Endothelial cell of umbilical vein (primary cell): ENCODE data around the gene SRPK2. TPM values are rescaled to one million over a fixed set of nuclear protein-coding genes. Genes with fewer than 3 reads are reported as not detected.
A peak's percentile ranks its signal among the peaks of the same experiment; 100 is the strongest.

Experiments
- BruUV-seq: library from RNA; stranded (reverse); fragments of 400-500 nt; replicated peaks from 2 replicates; lab custom pipeline; 2021; lab: Mats Ljungman, UMichigan
- CTCF ChIA-PET: fragments of 300-600, 350-600 bp; sonication (Branson Sonifier 250); formaldehyde crosslinking; loops from one replicate; lab custom pipeline; 2021; ENCODE audit warnings: antibody characterized with exemption, inconsistent platforms; lab: Charles Lee
- POLR2A ChIA-PET: fragments of 300-600, 350-600 bp; sonication (Branson Sonifier 250); formaldehyde crosslinking; loops from one replicate; lab custom pipeline; 2021; ENCODE audit warnings: antibody characterized with exemption, inconsistent platforms; lab: Charles Lee
- DNase-seq: peaks from one replicate; pipeline ENCODE4 v3.0.0-alpha.2; 2011; ENCODE audit warnings: low read depth, low spot score
- FAIRE-seq: peaks from 2 replicates; lab custom pipeline; 2011; peaks lifted over from hg19 to GRCh38; lab: Jason Lieb, UNC
- H2AFZ ChIP-seq: 2 replicates; pipeline ENCODE4 v1.6.0; 2012; ENCODE audit warnings: low read depth, low read length, control low read depth, inconsistent platforms
- H3K27ac ChIP-seq: 2 replicates; pipeline ENCODE4 v1.5.1; 2011; ENCODE audit warnings: low read depth, mild to moderate bottlenecking, control low read depth, low read length, moderate library complexity; ENCODE audit not compliant: insufficient read depth
- H3K27me3 ChIP-seq, 2 experiments: 2 replicates each; pipeline versions ENCODE4 v1.6.0 to v1.6.1; 2011; ENCODE audit warnings: low read length in 2 of 2, mixed read lengths in 1 of 2; ENCODE audit not compliant: control insufficient read depth in 2 of 2, insufficient read depth in 2 of 2
- H3K36me3 ChIP-seq, 2 experiments: 2 replicates in 1 of 2; 3 replicates in 1 of 2; pipeline ENCODE4 v1.5.1; 2011; ENCODE audit warnings: low read length in 2 of 2, mild to moderate bottlenecking in 1 of 2, moderate library complexity in 1 of 2; ENCODE audit not compliant: control insufficient read depth in 2 of 2, insufficient read depth in 2 of 2; ENCODE audit errors: extremely low read depth in 1 of 2
- H3K4me1 ChIP-seq: 3 replicates; pipeline ENCODE4 v1.5.1; 2011; ENCODE audit warnings: mild to moderate bottlenecking, low read length; ENCODE audit not compliant: control insufficient read depth, insufficient read depth; ENCODE audit errors: extremely low read depth
- H3K4me2 ChIP-seq: 2 replicates; pipeline ENCODE4 v1.6.1; 2011; ENCODE audit warnings: low read length, control low read depth, mixed read lengths; ENCODE audit not compliant: insufficient read depth
- H3K4me3 ChIP-seq, 3 experiments: fragments of 200-600 bp in 1 of 3; sonication (generic), shearing (Covaris generic) in 1 of 3; replicated peaks in 1 of 3; 2 replicates each; pipeline ENCODE4 v1.5.1; 2011 to 2016; ENCODE audit warnings: control low read depth in 3 of 3, low read length in 3 of 3, mild to moderate bottlenecking in 2 of 3, inconsistent platforms in 1 of 3, low read depth in 1 of 3, moderate library complexity in 1 of 3; ENCODE audit not compliant: insufficient read depth in 1 of 3
- H3K79me2 ChIP-seq: 2 replicates; pipeline ENCODE4 v1.6.0; 2012; ENCODE audit warnings: low read length, inconsistent platforms; ENCODE audit not compliant: control insufficient read depth, insufficient read depth
- H3K9ac ChIP-seq: replicated peaks from 2 replicates; pipeline ENCODE3; 2011; ENCODE audit warnings: low read length, control low read depth; ENCODE audit not compliant: insufficient read depth; ENCODE audit errors: extremely low read depth
- H3K9me1 ChIP-seq: replicated peaks from 3 replicates; pipeline ENCODE4 v1.6.0; 2011; ENCODE audit warnings: mild to moderate bottlenecking, low read length; ENCODE audit not compliant: control insufficient read depth, insufficient read depth; ENCODE audit errors: extremely low read depth
- H3K9me3 ChIP-seq: replicated peaks from 2 replicates; pipeline ENCODE4 v1.5.1; 2012; ENCODE audit warnings: low read length, inconsistent platforms; ENCODE audit not compliant: control insufficient read depth, insufficient read depth
- H4K20me1 ChIP-seq: replicated peaks from 2 replicates; pipeline ENCODE3; 2011; ENCODE audit warnings: mild to moderate bottlenecking, low read length; ENCODE audit not compliant: control insufficient read depth, insufficient read depth; ENCODE audit errors: extremely low read depth
- EZH2 ChIP-seq: IDR thresholded peaks from 2 replicates; pipeline ENCODE4 v1.6.1; 2012; ENCODE audit warnings: borderline replicate concordance, low read depth, mild to moderate bottlenecking, moderate library complexity, low read length, inconsistent platforms; ENCODE audit not compliant: severe bottlenecking
- GATA2 ChIP-seq: IDR thresholded peaks from 2 replicates; pipeline ENCODE4 v1.7.0; 2011; ENCODE audit warnings: low read depth, mild to moderate bottlenecking, moderate library complexity, mixed read lengths, low read length; ENCODE audit not compliant: insufficient read length, insufficient read depth
- JUN ChIP-seq: IDR thresholded peaks from 2 replicates; pipeline ENCODE4 v1.6.1; 2011; ENCODE audit warnings: borderline replicate concordance, low read depth; ENCODE audit not compliant: insufficient read length, insufficient read depth
- MYC ChIP-seq: IDR thresholded peaks from one replicate; pipeline ENCODE4 v1.6.1; 2011; ENCODE audit warnings: mild to moderate bottlenecking, low read depth, low read length
- POLR2A ChIP-seq: IDR thresholded peaks from 2 replicates; pipeline ENCODE4 v1.6.1; 2012; ENCODE audit warnings: low read depth, mild to moderate bottlenecking, control low read depth, low read length
- POLR2AphosphoS5 ChIP-seq: IDR thresholded peaks from 2 replicates; pipeline ENCODE4 v1.6.1; 2012; ENCODE audit warnings: low read depth, mild to moderate bottlenecking, control low read depth, low read length, moderate library complexity; ENCODE audit not compliant: insufficient read depth
- dilution Hi-C: fragments of 300-500 bp; cut with MboI; formaldehyde crosslinking; loops from one replicate; pipeline ENCODE4 v1.15.0; 2019; ENCODE audit warnings: low sequenced_read_pairs; ENCODE audit not compliant: extremely low pct_ligation_motif_present
- intact Hi-C: fragments of 100-400 bp; cut with micrococcal nuclease; formaldehyde crosslinking; loops from one replicate; pipeline ENCODE4 v1.10.0; 2022
- polyA plus RNA-seq, 4 experiments: library from polyadenylated mRNA; depleted of rRNA in 3 of 4; stranded (reverse) in 3 of 4; unstranded in 1 of 4; fragments of >200 nt; gene quantifications; 2 replicates each; pipeline versions ENCODE4 v1.2.1 to v1.2.3, GENCODE V29; 2011 to 2012; ENCODE audit warnings: missing spikeins in 1 of 4
- total RNA-seq: library from RNA; stranded (reverse); gene quantifications from 2 replicates; pipeline ENCODE4 v1.2.3, GENCODE V29; 2021
- TF ChIP-seq, protein P1 (sequence below): IDR thresholded peaks from 2 replicates; pipeline ENCODE4 v1.6.1; 2011; ENCODE audit not compliant: insufficient read depth, insufficient read length
- TF ChIP-seq, protein P2 (sequence below), 2 donors: IDR thresholded peaks; 1 replicate in 1 of 2; 2 replicates in 1 of 2; pipeline ENCODE4 v1.5.1; 2011; ENCODE audit warnings: low read length in 2 of 2, mild to moderate bottlenecking in 2 of 2, moderate library complexity in 2 of 2, control low read depth in 1 of 2, inconsistent platforms in 1 of 2, low read depth in 1 of 2; ENCODE audit not compliant: insufficient read depth in 1 of 2; ENCODE audit errors: extremely low read depth in 1 of 2

The SRPK2 gene
- total and polyA plus RNA-seq, 2 donors (not counting 3 experiments of a cell fraction or from before 2014, with no cell fraction given), result 13.4 to 55.2 TPM

DNA sequence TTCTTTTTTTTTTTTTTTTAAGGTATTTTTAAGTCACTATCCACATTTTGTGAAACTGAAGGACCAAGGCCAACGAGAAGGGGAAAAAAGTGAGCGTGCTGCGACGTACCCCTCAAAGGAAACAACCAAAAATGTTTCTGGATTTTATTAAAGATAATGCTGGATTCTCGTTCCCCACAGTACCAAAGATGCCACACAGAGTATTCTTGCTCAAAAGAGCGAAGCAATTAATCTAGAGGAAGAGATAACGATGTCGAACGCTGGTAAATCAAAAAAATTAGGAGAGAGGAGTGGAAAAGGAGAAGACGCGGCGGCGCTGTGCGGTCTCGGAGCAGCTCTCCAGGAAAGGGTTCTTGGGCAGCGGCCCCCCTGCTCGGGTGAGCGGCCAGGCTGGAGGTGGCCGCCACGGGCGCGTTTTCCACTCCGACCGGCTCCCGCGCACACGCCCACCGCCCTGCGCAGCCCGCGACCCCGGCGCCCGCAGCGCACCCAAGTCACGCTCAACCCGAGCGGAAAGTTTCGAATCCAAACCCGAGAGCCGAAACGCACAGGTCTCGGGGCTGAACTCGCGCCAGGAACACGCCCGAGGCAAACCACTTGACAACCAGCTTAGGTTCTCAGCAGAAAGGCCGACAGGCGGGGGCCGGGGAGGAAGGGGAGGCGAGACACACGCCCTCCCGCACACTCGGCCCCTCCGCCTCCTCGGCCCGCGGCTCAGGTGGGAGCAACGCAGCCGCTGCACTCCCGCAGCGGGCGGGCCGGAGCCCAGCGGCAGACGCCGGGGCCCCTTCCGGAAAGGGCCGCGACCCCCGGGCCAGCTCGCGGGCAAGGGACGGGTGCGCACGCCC, 989 bp downstream of the SRPK2 start:
- POLR2A ChIA-PET, result no interaction called here
- Histone ChIP-seq H3K9me1 (no peaks in the 10 kb centered on the region), H3K4me2 (peak overlapping the region; percentile 92), H3K27ac (peak overlapping the region; percentile 32), H3K36me3 (no peaks in the 10 kb centered on the region), H3K4me3 (peak overlapping the region; percentile 49 to 98 (median 78)), H2AFZ (peak overlapping the region; percentile 50), H3K9me3 (no peaks in the 10 kb centered on the region), H3K9ac (peak overlapping the region; percentile 89), H3K4me1 (peaks cover 15% of the 10 kb centered on the region), H4K20me1 (peaks cover 3% of the 10 kb centered on the region), H3K27me3 (no peaks in the 10 kb centered on the region), H3K79me2 (peaks cover 43% of the 10 kb centered on the region)
- intact Hi-C loops (loop anchor here (5.0 kb wide), 1 partner anchor 35 kb away; no protein-coding TSS in a partner anchor), dilution Hi-C loops (no loop called here)
- CTCF ChIA-PET, result interaction anchor here (1.0 to 3.5 kb wide), 4 partner anchors 11 to 177 kb away, joined by 3 to 22 read pairs (median 4); no protein-coding TSS in a partner anchor
- BruUV-seq, result no TSS peak
- FAIRE-seq, result no peak
- DNase-seq, result peak; percentile 67
- TF ChIP-seq EZH2 (no peak), POLR2A (peak; percentile 15), MYC (no peak), JUN (no peak), GATA2 (no peak), POLR2AphosphoS5 (peak; percentile 40)
- TF ChIP-seq, protein P1, sequence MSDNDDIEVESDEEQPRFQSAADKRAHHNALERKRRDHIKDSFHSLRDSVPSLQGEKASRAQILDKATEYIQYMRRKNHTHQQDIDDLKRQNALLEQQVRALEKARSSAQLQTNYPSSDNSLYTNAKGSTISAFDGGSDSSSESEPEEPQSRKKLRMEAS, result no peak
- TF ChIP-seq, protein P2, sequence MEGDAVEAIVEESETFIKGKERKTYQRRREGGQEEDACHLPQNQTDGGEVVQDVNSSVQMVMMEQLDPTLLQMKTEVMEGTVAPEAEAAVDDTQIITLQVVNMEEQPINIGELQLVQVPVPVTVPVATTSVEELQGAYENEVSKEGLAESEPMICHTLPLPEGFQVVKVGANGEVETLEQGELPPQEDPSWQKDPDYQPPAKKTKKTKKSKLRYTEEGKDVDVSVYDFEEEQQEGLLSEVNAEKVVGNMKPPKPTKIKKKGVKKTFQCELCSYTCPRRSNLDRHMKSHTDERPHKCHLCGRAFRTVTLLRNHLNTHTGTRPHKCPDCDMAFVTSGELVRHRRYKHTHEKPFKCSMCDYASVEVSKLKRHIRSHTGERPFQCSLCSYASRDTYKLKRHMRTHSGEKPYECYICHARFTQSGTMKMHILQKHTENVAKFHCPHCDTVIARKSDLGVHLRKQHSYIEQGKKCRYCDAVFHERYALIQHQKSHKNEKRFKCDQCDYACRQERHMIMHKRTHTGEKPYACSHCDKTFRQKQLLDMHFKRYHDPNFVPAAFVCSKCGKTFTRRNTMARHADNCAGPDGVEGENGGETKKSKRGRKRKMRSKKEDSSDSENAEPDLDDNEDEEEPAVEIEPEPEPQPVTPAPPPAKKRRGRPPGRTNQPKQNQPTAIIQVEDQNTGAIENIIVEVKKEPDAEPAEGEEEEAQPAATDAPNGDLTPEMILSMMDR (IDR thresholded peaks at IDR 0.05; ENCODE audit: extremely low read depth in 1 of 2, insufficient read depth in 1 of 2, low read depth in 1 of 2, low read length in 2 of 2), result peak in 1 of 2 donors; percentile 10
